ENCODE measurements around the gene CRAMP1. TPM values are rescaled to one million over a fixed set of nuclear protein-coding genes. Genes with fewer than 3 reads are reported as not detected.

CRAMP1 gene
- total and polyA plus RNA-seq, 7 donors: 3.3 to 13.1 (median 8.6) TPM

DNA sequence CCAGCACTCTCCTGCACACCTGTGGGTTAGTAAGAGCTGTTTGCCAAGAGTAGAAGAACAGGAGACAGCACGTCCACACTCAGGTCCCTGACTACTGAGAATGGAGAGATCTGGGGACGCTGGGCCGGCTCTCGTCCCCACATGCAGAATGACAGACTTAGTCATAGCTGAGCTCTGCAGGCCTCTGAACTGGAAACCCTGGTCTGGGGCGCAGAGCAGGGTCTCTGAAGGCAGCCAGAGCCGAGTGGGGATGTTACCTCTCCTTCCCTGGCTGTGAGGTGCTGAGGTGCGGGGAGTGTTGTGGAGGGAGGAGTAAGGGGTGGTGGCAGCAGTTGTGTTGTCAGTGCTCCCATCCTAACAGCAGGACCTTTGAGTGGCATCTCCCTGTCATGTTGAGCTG, 58.7 kb downstream of the CRAMP1 start:
- TF ChIP-seq, protein P1, sequence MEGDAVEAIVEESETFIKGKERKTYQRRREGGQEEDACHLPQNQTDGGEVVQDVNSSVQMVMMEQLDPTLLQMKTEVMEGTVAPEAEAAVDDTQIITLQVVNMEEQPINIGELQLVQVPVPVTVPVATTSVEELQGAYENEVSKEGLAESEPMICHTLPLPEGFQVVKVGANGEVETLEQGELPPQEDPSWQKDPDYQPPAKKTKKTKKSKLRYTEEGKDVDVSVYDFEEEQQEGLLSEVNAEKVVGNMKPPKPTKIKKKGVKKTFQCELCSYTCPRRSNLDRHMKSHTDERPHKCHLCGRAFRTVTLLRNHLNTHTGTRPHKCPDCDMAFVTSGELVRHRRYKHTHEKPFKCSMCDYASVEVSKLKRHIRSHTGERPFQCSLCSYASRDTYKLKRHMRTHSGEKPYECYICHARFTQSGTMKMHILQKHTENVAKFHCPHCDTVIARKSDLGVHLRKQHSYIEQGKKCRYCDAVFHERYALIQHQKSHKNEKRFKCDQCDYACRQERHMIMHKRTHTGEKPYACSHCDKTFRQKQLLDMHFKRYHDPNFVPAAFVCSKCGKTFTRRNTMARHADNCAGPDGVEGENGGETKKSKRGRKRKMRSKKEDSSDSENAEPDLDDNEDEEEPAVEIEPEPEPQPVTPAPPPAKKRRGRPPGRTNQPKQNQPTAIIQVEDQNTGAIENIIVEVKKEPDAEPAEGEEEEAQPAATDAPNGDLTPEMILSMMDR (IDR thresholded peaks at IDR 0.05): no peak
- H3K36me3 ChIP-seq (ENCODE audit: insufficient read depth in 1 of 2, low read depth in 1 of 2): peaks cover 3 to 97% of the 10 kb centered on the region in 2 donors
- 92 to 94% (median 92%) methylated on average over 7 of the region's 7 CpGs for WGBS, 3 donors
- intact Hi-C loops (cut with DNase I): loop anchor here in 1 of 2 donors (5.0 kb wide), 1 partner anchor 189 kb away; no protein-coding TSS in a partner anchor
- no peak overlapping the region for H3K4me3 ChIP-seq
- no peak for ATAC-seq
- H3K9me3 ChIP-seq: no peaks in the 10 kb centered on the region
- H3K27me3 ChIP-seq (ENCODE audit: insufficient read depth in 3 of 3, low read length in 2 of 3): no peaks in the 10 kb centered on the region
- DNase-seq: no peak
- H3K27ac ChIP-seq: no peak overlapping the region
- no peaks in the 10 kb centered on the region for H3K4me1 ChIP-seq

GRCh38 chr16:1673424-1674151, 61.4 kb downstream of the CRAMP1 start:
- DNase-seq (no peak), ATAC-seq (no peak)
- H3K9me3 ChIP-seq: no peaks in the 10 kb centered on the region
- H3K27ac ChIP-seq: no peak overlapping the region
- no peaks in the 10 kb centered on the region for H3K27me3 ChIP-seq (ENCODE audit: insufficient read depth in 3 of 3, low read length in 2 of 3)
- no peak overlapping the region for H3K4me3 ChIP-seq
- TF ChIP-seq, protein P1 (IDR thresholded peaks at IDR 0.05): no peak
- 89 to 91% (median 90%) methylated on average over 26 of the region's 26 CpGs for WGBS, 3 donors
- H3K36me3 ChIP-seq (ENCODE audit: insufficient read depth in 1 of 2, low read depth in 1 of 2): peaks cover 3 to 79% of the 10 kb centered on the region in 2 donors
- H3K4me1 ChIP-seq: no peaks in the 10 kb centered on the region
- intact Hi-C loops (cut with DNase I): loop anchor here in 1 of 2 donors (5.0 kb wide), 1 partner anchor 191 kb away; no protein-coding TSS in a partner anchor

DNA sequence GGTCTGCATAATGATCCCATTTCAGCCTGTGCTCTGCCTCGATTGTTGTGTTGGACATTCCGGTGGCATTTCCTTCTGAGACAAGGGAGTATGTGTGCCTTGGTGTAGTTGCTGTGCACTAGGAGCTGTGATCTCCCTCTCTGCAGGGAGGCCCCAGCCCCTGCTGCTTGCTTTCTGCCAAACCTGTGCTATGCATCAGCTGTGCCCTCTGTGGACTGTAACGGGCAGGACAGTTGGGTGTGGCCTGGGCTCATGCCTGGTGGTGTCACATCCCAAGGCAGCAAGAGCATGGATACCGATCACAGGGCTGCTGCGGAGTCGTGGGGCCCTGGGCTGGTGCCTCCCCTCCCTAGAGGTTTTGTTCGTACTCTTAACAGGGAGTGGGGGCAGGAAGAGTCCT, 62.1 kb downstream of the CRAMP1 start:
- peaks cover 3 to 72% of the 10 kb centered on the region in 2 donors for H3K36me3 ChIP-seq (ENCODE audit: insufficient read depth in 1 of 2, low read depth in 1 of 2)
- 65 to 74% (median 69%) methylated on average over 7 of the region's 7 CpGs for WGBS, 3 donors

GRCh38 chr16:1674751-1675664, 62.8 kb downstream of the CRAMP1 start:
- Histone ChIP-seq H3K36me3 (ENCODE audit: insufficient read depth in 1 of 2, low read depth in 1 of 2) (peaks cover 3 to 65% of the 10 kb centered on the region in 2 donors), H3K9me3 (no peaks in the 10 kb centered on the region), H3K27me3 (ENCODE audit: insufficient read depth in 3 of 3, low read length in 2 of 3) (no peaks in the 10 kb centered on the region), H3K4me3 (no peak overlapping the region), H3K27ac (no peak overlapping the region), H3K4me1 (peaks cover 6% of the 10 kb centered on the region)
- DNase-seq (no peak), ATAC-seq (no peak)
- intact Hi-C loops (cut with DNase I): loop anchor here in 1 of 2 donors (5.0 kb wide), 2 partner anchors 63 to 193 kb away; partner anchors contain the start of genes CRAMP1 and IFT140
- TF ChIP-seq, protein P1 (IDR thresholded peaks at IDR 0.05): no peak
- WGBS, 3 donors: 90 to 92% (median 92%) methylated on average over 18 to 19 of the region's 19 CpGs

More for the DNA sequence above, 62.1 kb downstream of the CRAMP1 start:
- peaks cover 6% of the 10 kb centered on the region for H3K4me1 ChIP-seq
- TF ChIP-seq, protein P1 (IDR thresholded peaks at IDR 0.05): no peak
- H3K4me3 ChIP-seq: no peak overlapping the region
- no peaks in the 10 kb centered on the region for H3K27me3 ChIP-seq (ENCODE audit: insufficient read depth in 3 of 3, low read length in 2 of 3)
- no peak overlapping the region for H3K27ac ChIP-seq
- no peaks in the 10 kb centered on the region for H3K9me3 ChIP-seq
- DNase-seq (no peak), ATAC-seq (no peak)
- intact Hi-C loops (cut with DNase I): loop anchor here in 1 of 2 donors (5.0 kb wide), 1 partner anchor 192 kb away; no protein-coding TSS in a partner anchor

Data from psoas muscle (tissue), 8 donors.